ENCODE results near the gene BRINP3. TPM values are rescaled to one million over a fixed set of nuclear protein-coding genes. Genes with fewer than 3 reads are reported as not detected.
"Not testable (repeated sequence)": the region's sequence is repeated elsewhere in the genome, so short reads cannot be mapped to it uniquely, and the experiment has no call there.

Gene BRINP3
- total and polyA plus RNA-seq, 4 donors: 0.25 to 1.7 TPM; not detected in 2

DNA sequence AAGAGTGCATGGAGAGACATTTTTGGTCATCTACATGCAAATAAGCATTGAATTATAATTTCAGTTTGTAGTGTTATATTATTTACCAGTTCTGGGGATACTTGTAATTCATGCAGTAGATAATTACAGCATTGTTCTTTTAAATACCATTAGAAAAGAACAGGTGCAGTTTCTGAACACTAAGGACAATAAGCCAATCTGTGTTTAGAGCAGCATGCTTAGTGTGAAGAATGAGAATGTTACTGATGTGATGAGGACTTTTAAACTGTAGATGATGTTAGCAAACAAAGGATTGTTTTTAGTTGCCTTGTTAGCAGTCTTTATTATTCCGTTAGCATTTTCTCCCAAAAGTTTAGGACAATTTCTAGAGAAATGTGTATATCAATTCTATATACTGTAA lies 348.3 kb downstream of the BRINP3 start:
- Histone ChIP-seq H3K9me3 (ENCODE audit: control insufficient read depth, low read length) (no peaks in the 10 kb centered on the region), H3K36me3 (ENCODE audit: control insufficient read depth in 1 of 2, insufficient read depth in 2 of 2, low read length in 1 of 2) (no peaks in the 10 kb centered on the region), H3K27me3 (ENCODE audit: control insufficient read depth in 1 of 2, insufficient read depth in 2 of 2, low read length in 1 of 2) (no peaks in the 10 kb centered on the region), H3K4me1 (ENCODE audit: control insufficient read depth in 1 of 2, insufficient read depth in 2 of 2, low read length in 2 of 2) (peaks cover 0 to 2% of the 10 kb centered on the region in 2 donors), H3K27ac (ENCODE audit: low read depth in 1 of 2, low read length in 2 of 2) (no peak overlapping the region), H3K4me3 (ENCODE audit: low read length in 2 of 2) (no peak overlapping the region)
- intact Hi-C loops (cut with DNase I): no loop called here
- WGBS, 2 donors: 88 to 93% methylated on average over 1 of the region's 1 CpG
- ATAC-seq (ENCODE audit: low FRiP score) (no peak), DNase-seq (no peak)

DNA sequence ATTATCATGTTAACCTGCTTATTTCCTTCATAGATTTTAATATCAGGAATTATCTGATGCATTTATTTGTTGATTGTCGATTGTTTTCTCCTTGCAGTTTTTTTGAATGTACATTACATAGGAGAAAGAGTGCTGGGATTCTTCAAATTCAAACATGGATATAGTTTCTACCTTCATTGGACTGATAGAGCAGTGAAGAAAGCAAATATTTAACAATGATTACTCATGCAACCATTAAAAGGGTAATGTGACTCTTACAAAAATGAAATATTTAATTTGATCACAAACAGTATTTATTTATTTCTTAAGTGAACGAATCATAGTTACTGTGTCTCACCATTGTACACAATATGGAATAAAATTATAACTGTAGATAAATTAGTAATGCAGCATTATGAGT lies 350.9 kb downstream of the BRINP3 start:
- 87 to 89% methylated on average over 2 of the region's 2 CpGs for WGBS, 2 donors
- intact Hi-C loops (cut with DNase I): no loop called here
- DNase-seq: no peak
- Histone ChIP-seq H3K4me3 (ENCODE audit: low read length in 2 of 2) (no peak overlapping the region), H3K36me3 (ENCODE audit: control insufficient read depth in 1 of 2, insufficient read depth in 2 of 2, low read length in 1 of 2) (no peaks in the 10 kb centered on the region), H3K27ac (ENCODE audit: low read depth in 1 of 2, low read length in 2 of 2) (no peak overlapping the region), H3K9me3 (ENCODE audit: control insufficient read depth, low read length) (no peaks in the 10 kb centered on the region), H3K27me3 (ENCODE audit: control insufficient read depth in 1 of 2, insufficient read depth in 2 of 2, low read length in 1 of 2) (no peaks in the 10 kb centered on the region), H3K4me1 (ENCODE audit: control insufficient read depth in 1 of 2, insufficient read depth in 2 of 2, low read length in 2 of 2) (no peaks in the 10 kb centered on the region)
- ATAC-seq (ENCODE audit: low FRiP score): no peak

DNA sequence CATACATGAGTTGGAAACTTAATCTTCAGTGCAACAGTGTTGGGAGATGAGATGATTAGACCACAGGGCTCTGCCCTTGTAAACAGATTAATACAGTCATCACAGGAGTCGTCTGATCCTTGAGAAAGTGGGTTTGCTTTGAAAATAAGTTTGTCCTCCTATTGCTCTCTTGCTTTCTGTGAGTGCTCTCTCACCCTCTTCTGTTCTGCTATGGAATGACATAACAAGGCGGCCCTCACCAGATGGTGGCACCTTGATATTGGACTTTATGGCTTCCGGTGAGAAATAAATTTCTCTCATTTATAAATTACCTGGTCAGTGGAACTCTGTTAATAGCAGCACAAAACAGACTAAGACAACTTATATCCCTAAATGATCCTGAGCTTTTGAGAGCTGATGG lies 353.6 kb downstream of the BRINP3 start:
- ATAC-seq (ENCODE audit: low FRiP score): no peak
- 55 to 59% methylated on average over 3 of the region's 3 CpGs for WGBS, 2 donors

DNA sequence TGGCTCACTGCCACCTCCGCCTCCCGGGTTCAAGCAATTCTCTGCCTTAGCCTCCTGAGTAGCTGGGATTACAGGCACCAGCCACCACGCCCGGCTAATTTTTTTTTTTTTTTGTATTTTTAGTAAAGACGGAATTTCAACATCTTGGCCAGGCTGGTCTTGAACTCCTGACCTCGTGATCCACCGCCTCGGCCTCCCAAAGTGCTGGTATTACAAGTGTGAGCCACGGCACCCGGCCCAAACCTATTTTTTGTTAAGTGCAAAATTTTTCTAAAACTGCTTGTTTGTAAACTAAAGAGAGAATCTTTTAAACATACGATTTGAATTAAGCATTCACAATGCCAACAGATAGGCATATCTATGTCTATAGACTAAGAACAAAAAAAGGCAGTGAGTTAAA lies 357.1 kb downstream of the BRINP3 start:
- H3K4me1 ChIP-seq (ENCODE audit: control insufficient read depth in 1 of 2, insufficient read depth in 2 of 2, low read length in 2 of 2); H3K36me3 ChIP-seq (ENCODE audit: control insufficient read depth in 1 of 2, insufficient read depth in 2 of 2, low read length in 1 of 2); H3K9me3 ChIP-seq (ENCODE audit: control insufficient read depth, low read length); H3K27ac ChIP-seq (ENCODE audit: low read depth in 1 of 2, low read length in 2 of 2); H3K4me3 ChIP-seq (ENCODE audit: low read length in 2 of 2); ATAC-seq (ENCODE audit: low FRiP score); H3K27me3 ChIP-seq (ENCODE audit: control insufficient read depth in 1 of 2, insufficient read depth in 2 of 2, low read length in 1 of 2); intact Hi-C loops (cut with DNase I); DNase-seq: not testable (repeated sequence)
- WGBS, 2 donors: 90 to 91% methylated on average over 11 of the region's 11 CpGs

More for the DNA sequence above, 353.6 kb downstream of the BRINP3 start:
- H3K4me3 ChIP-seq (ENCODE audit: low read length in 2 of 2): no peak overlapping the region
- H3K9me3 ChIP-seq (ENCODE audit: control insufficient read depth, low read length): no peaks in the 10 kb centered on the region
- intact Hi-C loops (cut with DNase I): no loop called here
- DNase-seq: no peak
- H3K27ac ChIP-seq (ENCODE audit: low read depth in 1 of 2, low read length in 2 of 2): no peak overlapping the region
- H3K27me3 ChIP-seq (ENCODE audit: control insufficient read depth in 1 of 2, insufficient read depth in 2 of 2, low read length in 1 of 2): no peaks in the 10 kb centered on the region
- no peaks in the 10 kb centered on the region for H3K36me3 ChIP-seq (ENCODE audit: control insufficient read depth in 1 of 2, insufficient read depth in 2 of 2, low read length in 1 of 2)
- H3K4me1 ChIP-seq (ENCODE audit: control insufficient read depth in 1 of 2, insufficient read depth in 2 of 2, low read length in 2 of 2): no peaks in the 10 kb centered on the region

DNA sequence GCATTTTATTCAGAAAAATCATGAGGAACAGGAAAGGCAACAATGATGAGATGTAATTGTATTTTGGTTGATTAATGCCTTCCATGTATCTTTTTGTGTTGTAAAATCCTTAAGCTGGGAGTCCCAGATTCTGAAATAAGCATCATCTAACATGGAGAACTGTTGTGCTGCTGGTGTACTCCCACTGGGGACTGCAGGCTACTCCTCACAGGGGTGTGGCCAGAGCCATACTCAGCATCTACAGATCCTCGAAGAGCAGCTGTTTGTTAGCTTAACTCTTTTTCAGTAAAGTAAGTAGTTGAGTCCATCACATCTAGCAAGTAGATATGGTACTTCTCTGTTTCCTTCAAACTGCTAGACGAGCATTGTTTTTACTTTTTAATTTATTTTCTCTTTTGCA lies 358.0 kb downstream of the BRINP3 start:
- H3K9me3 ChIP-seq (ENCODE audit: control insufficient read depth, low read length): no peaks in the 10 kb centered on the region
- H3K36me3 ChIP-seq (ENCODE audit: control insufficient read depth in 1 of 2, insufficient read depth in 2 of 2, low read length in 1 of 2): no peaks in the 10 kb centered on the region
- no peak overlapping the region for H3K4me3 ChIP-seq (ENCODE audit: low read length in 2 of 2)
- DNase-seq (no peak), ATAC-seq (ENCODE audit: low FRiP score) (no peak)
- no peaks in the 10 kb centered on the region for H3K27me3 ChIP-seq (ENCODE audit: control insufficient read depth in 1 of 2, insufficient read depth in 2 of 2, low read length in 1 of 2)
- WGBS, 2 donors: 58 to 59% methylated on average over 2 of the region's 2 CpGs
- no peaks in the 10 kb centered on the region for H3K4me1 ChIP-seq (ENCODE audit: control insufficient read depth in 1 of 2, insufficient read depth in 2 of 2, low read length in 2 of 2)
- intact Hi-C loops (cut with DNase I): no loop called here
- H3K27ac ChIP-seq (ENCODE audit: low read depth in 1 of 2, low read length in 2 of 2): no peak overlapping the region

DNA sequence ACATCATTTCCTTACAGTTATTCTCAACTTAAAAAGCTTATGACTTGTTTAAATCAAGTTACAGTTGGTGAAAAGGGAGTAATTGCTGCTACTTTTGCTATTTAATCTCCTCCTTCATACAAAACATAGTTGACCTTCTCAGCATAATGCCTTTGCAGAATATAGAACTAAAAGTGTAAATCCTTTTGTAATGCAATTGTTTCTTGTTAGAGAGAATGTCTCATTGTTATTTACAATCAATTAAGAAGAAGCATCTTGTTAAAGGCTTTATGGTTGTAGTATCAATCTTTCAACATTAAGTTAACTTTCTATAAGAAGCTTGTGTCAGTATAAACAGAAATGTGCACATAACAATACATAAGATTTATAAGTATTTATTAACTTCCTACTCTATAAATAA lies 360.7 kb downstream of the BRINP3 start:
- no peak for DNase-seq
- Histone ChIP-seq H3K36me3 (ENCODE audit: control insufficient read depth in 1 of 2, insufficient read depth in 2 of 2, low read length in 1 of 2) (no peaks in the 10 kb centered on the region), H3K4me3 (ENCODE audit: low read length in 2 of 2) (no peak overlapping the region), H3K4me1 (ENCODE audit: control insufficient read depth in 1 of 2, insufficient read depth in 2 of 2, low read length in 2 of 2) (no peaks in the 10 kb centered on the region), H3K27me3 (ENCODE audit: control insufficient read depth in 1 of 2, insufficient read depth in 2 of 2, low read length in 1 of 2) (no peaks in the 10 kb centered on the region), H3K9me3 (ENCODE audit: control insufficient read depth, low read length) (peaks cover 2% of the 10 kb centered on the region), H3K27ac (ENCODE audit: low read depth in 1 of 2, low read length in 2 of 2) (no peak overlapping the region)
- intact Hi-C loops (cut with DNase I): no loop called here
- ATAC-seq (ENCODE audit: low FRiP score): no peak

DNA sequence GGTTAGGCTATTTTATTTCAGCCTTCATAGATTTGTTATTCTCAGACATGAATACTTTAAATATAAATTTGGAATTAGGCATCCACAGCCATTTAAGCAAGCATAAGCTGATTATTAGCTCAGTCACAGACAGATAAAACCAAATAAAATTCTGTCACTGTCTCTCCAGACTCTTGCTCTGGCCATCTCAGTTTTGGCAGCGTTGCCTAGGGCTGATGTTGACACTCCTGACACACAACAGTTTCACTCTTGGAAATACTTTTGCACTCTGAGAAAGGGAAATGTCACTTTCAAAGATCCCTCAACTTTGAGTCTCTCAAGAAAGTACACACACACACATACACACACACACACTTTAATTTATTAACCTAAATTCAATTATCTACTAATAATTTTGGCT lies 372.7 kb downstream of the BRINP3 start:
- H3K36me3 ChIP-seq (ENCODE audit: control insufficient read depth in 1 of 2, insufficient read depth in 2 of 2, low read length in 1 of 2): no peaks in the 10 kb centered on the region
- H3K27ac ChIP-seq (ENCODE audit: low read depth in 1 of 2, low read length in 2 of 2): no peak overlapping the region
- DNase-seq (no peak), ATAC-seq (ENCODE audit: low FRiP score) (no peak)
- no peaks in the 10 kb centered on the region for H3K27me3 ChIP-seq (ENCODE audit: control insufficient read depth in 1 of 2, insufficient read depth in 2 of 2, low read length in 1 of 2)
- H3K9me3 ChIP-seq (ENCODE audit: control insufficient read depth, low read length): no peaks in the 10 kb centered on the region
- 8 to 21% methylated on average over 1 of the region's 1 CpG for WGBS, 2 donors
- intact Hi-C loops (cut with DNase I): no loop called here
- no peak overlapping the region for H3K4me3 ChIP-seq (ENCODE audit: low read length in 2 of 2)
- H3K4me1 ChIP-seq (ENCODE audit: control insufficient read depth in 1 of 2, insufficient read depth in 2 of 2, low read length in 2 of 2): no peaks in the 10 kb centered on the region

DNA sequence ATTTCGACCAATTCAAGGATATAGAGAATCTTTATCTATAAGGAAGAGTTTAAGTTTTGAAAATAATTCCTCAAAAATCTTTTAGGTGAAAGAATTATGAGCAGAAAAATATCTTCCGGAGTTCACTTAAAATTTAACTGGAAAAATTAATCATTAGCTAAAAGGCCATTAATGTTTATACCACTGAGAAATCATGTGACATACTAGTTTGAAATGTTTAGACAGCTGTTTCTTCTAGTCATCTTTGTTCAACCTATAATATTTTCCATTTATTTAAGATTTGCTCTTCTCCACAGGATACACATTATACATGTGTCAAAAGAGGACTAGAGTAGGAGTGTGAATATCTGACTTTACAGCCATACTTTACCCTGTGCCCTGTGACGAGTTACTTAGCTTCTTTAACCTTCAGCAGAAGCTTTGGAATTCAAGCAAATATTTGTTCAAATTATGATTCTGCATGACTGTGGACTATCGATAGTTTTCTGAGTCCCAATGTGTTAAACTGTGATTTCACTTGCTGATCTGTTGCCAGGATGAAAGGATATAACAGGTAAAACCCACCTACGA lies 374.8 kb downstream of the BRINP3 start:
- no peak overlapping the region for H3K27ac ChIP-seq (ENCODE audit: low read depth in 1 of 2, low read length in 2 of 2)
- no peaks in the 10 kb centered on the region for H3K36me3 ChIP-seq (ENCODE audit: control insufficient read depth in 1 of 2, insufficient read depth in 2 of 2, low read length in 1 of 2)
- DNase-seq: no peak
- no peaks in the 10 kb centered on the region for H3K4me1 ChIP-seq (ENCODE audit: control insufficient read depth in 1 of 2, insufficient read depth in 2 of 2, low read length in 2 of 2)
- ATAC-seq (ENCODE audit: low FRiP score): no peak
- intact Hi-C loops (cut with DNase I): no loop called here
- H3K27me3 ChIP-seq (ENCODE audit: control insufficient read depth in 1 of 2, insufficient read depth in 2 of 2, low read length in 1 of 2): no peaks in the 10 kb centered on the region
- 74 to 79% methylated on average over 5 of the region's 5 CpGs for WGBS, 2 donors
- H3K9me3 ChIP-seq (ENCODE audit: control insufficient read depth, low read length): no peaks in the 10 kb centered on the region
- H3K4me3 ChIP-seq (ENCODE audit: low read length in 2 of 2): no peak overlapping the region

DNA sequence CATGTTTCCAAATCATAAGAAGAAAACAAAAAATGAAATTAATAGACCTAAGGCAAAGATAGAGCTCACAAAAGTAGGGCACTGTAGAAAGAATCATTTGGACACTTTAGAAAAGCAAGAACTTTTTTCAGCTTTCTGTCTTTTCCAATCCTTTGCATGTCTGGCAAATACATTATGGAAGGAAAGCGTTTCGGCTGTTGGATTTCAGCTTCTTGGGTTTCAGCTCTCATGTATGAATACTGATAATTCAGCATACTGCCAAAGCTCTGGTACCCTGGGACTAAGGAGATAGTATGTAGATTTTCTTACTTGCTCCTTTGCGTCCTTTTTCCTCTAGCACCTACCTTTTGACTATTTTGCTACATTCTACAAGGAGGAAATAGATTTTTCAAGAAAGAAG lies 375.9 kb downstream of the BRINP3 start:
- DNase-seq (no peak), ATAC-seq (ENCODE audit: low FRiP score) (no peak)
- H3K36me3 ChIP-seq (ENCODE audit: control insufficient read depth in 1 of 2, insufficient read depth in 2 of 2, low read length in 1 of 2): no peaks in the 10 kb centered on the region
- no peaks in the 10 kb centered on the region for H3K9me3 ChIP-seq (ENCODE audit: control insufficient read depth, low read length)
- H3K27ac ChIP-seq (ENCODE audit: low read depth in 1 of 2, low read length in 2 of 2): no peak overlapping the region
- no peaks in the 10 kb centered on the region for H3K27me3 ChIP-seq (ENCODE audit: control insufficient read depth in 1 of 2, insufficient read depth in 2 of 2, low read length in 1 of 2)
- WGBS, 2 donors: 76 to 86% methylated on average over 3 of the region's 3 CpGs
- H3K4me1 ChIP-seq (ENCODE audit: control insufficient read depth in 1 of 2, insufficient read depth in 2 of 2, low read length in 2 of 2): no peaks in the 10 kb centered on the region
- H3K4me3 ChIP-seq (ENCODE audit: low read length in 2 of 2): no peak overlapping the region
- intact Hi-C loops (cut with DNase I): no loop called here
